HG03558 (cell line): ENCODE results near the gene TXNRD2.

ENCODE experiments used
- ATAC-seq: cut with Tn5 transposase; IDR thresholded peaks from one replicate; pipeline ENCODE4 v1.9.1; 2021; ENCODE audit warnings: moderate number of reproducible peaks; ENCODE audit not compliant: unreplicated experiment; ENCODE audit errors: extremely low read depth

Gene TXNRD2

GRCh38 chr22:19879992-19880785 is 61.4 kb downstream of the TXNRD2 start:
- no peak for ATAC-seq

- no peak for ATAC-seq
These were observed 62.0 kb downstream of the TXNRD2 start for GRCh38 chr22:19879643-19879991.

- ATAC-seq = no peak
These were observed 62.4 kb downstream of the TXNRD2 start for GRCh38 chr22:19879246-19879570.

GRCh38 chr22:19878461-19879245 is 63.0 kb downstream of the TXNRD2 start:
- no peak for ATAC-seq

- no peak for ATAC-seq
These were observed 63.8 kb downstream of the TXNRD2 start for GRCh38 chr22:19877626-19878339.

- ATAC-seq = no peak
These were observed 64.5 kb downstream of the TXNRD2 start for GRCh38 chr22:19876941-19877625.

GRCh38 chr22:19876314-19876940 is 65.2 kb downstream of the TXNRD2 start:
- no peak for ATAC-seq

GRCh38 chr22:19875531-19876313 is 65.9 kb downstream of the TXNRD2 start:
- ATAC-seq = no peak

- ATAC-seq = no peak
These were observed 66.5 kb downstream of the TXNRD2 start for GRCh38 chr22:19875061-19875530.

- no peak for ATAC-seq
These were observed 67.1 kb downstream of the TXNRD2 start for GRCh38 chr22:19874307-19875060.

- no peak for ATAC-seq
These were observed 67.7 kb downstream of the TXNRD2 start for GRCh38 chr22:19873960-19874306.

GRCh38 chr22:19873138-19873959 is 68.3 kb downstream of the TXNRD2 start:
- no peak for ATAC-seq

- ATAC-seq = no peak
These were observed 68.9 kb downstream of the TXNRD2 start for GRCh38 chr22:19872779-19873137.

GRCh38 chr22:19871845-19872778 is 69.5 kb downstream of the TXNRD2 start:
- ATAC-seq = no peak

- no peak for ATAC-seq
These were observed 70.4 kb downstream of the TXNRD2 start for GRCh38 chr22:19871023-19871844.
